K562 (cell line): ENCODE measurements around the gene CDKN2AIP. TPM values are rescaled to one million over a fixed set of nuclear protein-coding genes. Genes with fewer than 3 reads are reported as not detected.

Experiments used
- ATAC-seq: fragments of 200-7000 bp; cut with Tn5 transposase; 3 replicates; pipeline ENCODE4 v1.9.1; 2020; ENCODE audit warnings: moderate library complexity
- BruUV-seq: library from RNA; stranded (reverse); fragments of 400-500 nt; replicated peaks from 2 replicates; lab custom pipeline; 2021; lab: Mats Ljungman, UMichigan
- CTCF ChIA-PET: fragments of 300-600 bp; formaldehyde crosslinking; extraction: SDS; loops from one replicate; lab custom pipeline; 2021; ENCODE audit warnings: low intra/inter-chr PET ratio; lab: Yijun Ruan, JAX
- POLR2A ChIA-PET: fragments of 300-600, 350-650 bp; sonication (Branson Sonifier 250); formaldehyde crosslinking; extraction: SDS; loops from one replicate; lab custom pipeline; 2021; ENCODE audit warnings: antibody characterized with exemption, inconsistent platforms; lab: Yijun Ruan, JAX
- DNase-seq, 4 experiments: peaks; one replicate each; pipeline versions ENCODE4 v3.0.0 to v3.0.0-alpha.2; 2011 to 2018; ENCODE audit warnings: low spot score in 3 of 4, mixed read lengths in 3 of 4; ENCODE audit errors: extremely low read depth in 1 of 4
- FAIRE-seq: peaks from 2 replicates; lab custom pipeline; 2011; peaks lifted over from hg19 to GRCh38; lab: Jason Lieb, UNC
- H2AFZ ChIP-seq: 2 replicates; pipeline ENCODE4 v1.6.0; 2011; ENCODE audit warnings: low read depth, low read length, control low read depth, inconsistent platforms
- H3K27ac ChIP-seq: fragments of 200-600 bp; 3 replicates; pipeline ENCODE4 v1.8.0; 2011; ENCODE audit warnings: low read depth, mild to moderate bottlenecking, control low read depth, inconsistent platforms, low read length, moderate library complexity, mixed read lengths; ENCODE audit errors: extremely low read depth
- H3K27me3 ChIP-seq, 2 experiments: fragments of 300-600 bp in 1 of 2; 2 replicates in 1 of 2; 3 replicates in 1 of 2; pipeline versions ENCODE4 v1.6.0 to v1.8.0; 2011; ENCODE audit warnings: inconsistent platforms in 2 of 2, low read length in 2 of 2, mild to moderate bottlenecking in 1 of 2, mixed read lengths in 1 of 2, moderate library complexity in 1 of 2; ENCODE audit not compliant: control insufficient read depth in 2 of 2, insufficient read depth in 2 of 2
- H3K36me3 ChIP-seq: fragments of 300-600 bp; 3 replicates; pipeline ENCODE4 v1.8.0; 2011; ENCODE audit warnings: mild to moderate bottlenecking, low read length, inconsistent platforms; ENCODE audit not compliant: control insufficient read depth, insufficient read depth
- H3K4me1 ChIP-seq, 2 experiments: fragments of 200-600 bp in 1 of 2; replicated peaks in 1 of 2; 2 replicates in 1 of 2; 3 replicates in 1 of 2; pipeline versions ENCODE4 v1.5.1 to v1.8.0; 2011; ENCODE audit warnings: inconsistent platforms in 2 of 2, low read length in 2 of 2, mild to moderate bottlenecking in 1 of 2, mixed read lengths in 1 of 2, moderate library complexity in 1 of 2; ENCODE audit not compliant: control insufficient read depth in 2 of 2, insufficient read depth in 2 of 2
- H3K4me2 ChIP-seq: 2 replicates; pipeline ENCODE4 v1.6.1; 2011; ENCODE audit warnings: low read length, control low read depth, inconsistent platforms, mixed read lengths; ENCODE audit not compliant: insufficient read depth
- H3K4me3 ChIP-seq: fragments of 200-600 bp; sonication (generic), shearing (Covaris generic); 2 replicates; pipeline ENCODE4 v1.5.1; 2016; ENCODE audit warnings: control low read depth, inconsistent platforms
- H3K79me2 ChIP-seq: fragments of 200-600 bp; 3 replicates; pipeline ENCODE4 v1.8.0; 2011; ENCODE audit warnings: low read length, inconsistent platforms; ENCODE audit not compliant: control insufficient read depth, insufficient read depth
- H3K9ac ChIP-seq, 2 experiments: 2 replicates each; pipeline versions ENCODE4 v1.6.0 to v1.6.1; 2011; ENCODE audit warnings: low read depth in 2 of 2, low read length in 2 of 2, control low read depth in 1 of 2, inconsistent platforms in 1 of 2, mild to moderate bottlenecking in 1 of 2, mixed read lengths in 1 of 2; ENCODE audit not compliant: insufficient read depth in 1 of 2
- H3K9me1 ChIP-seq: one replicate; pipeline ENCODE4 v1.6.0; 2011; ENCODE audit warnings: inconsistent platforms, mild to moderate bottlenecking, low read length, moderate library complexity; ENCODE audit not compliant: control insufficient read depth, insufficient read depth
- H3K9me3 ChIP-seq: replicated peaks from 2 replicates; pipeline ENCODE4 v1.5.1; 2011; ENCODE audit warnings: low read depth, low read length, inconsistent platforms; ENCODE audit not compliant: control insufficient read depth, insufficient read depth
- H4K20me1 ChIP-seq: replicated peaks from 2 replicates; pipeline ENCODE4 v1.6.1; 2011; ENCODE audit warnings: low read length, inconsistent platforms, mixed read lengths; ENCODE audit not compliant: control insufficient read depth, insufficient read depth
- CGGBP1 ChIP-seq: fragments of 250-450 bp; sonication (Bioruptor Pico); IDR thresholded peaks from 2 replicates; pipeline ENCODE4 v1.9.0; 2021; ENCODE audit warnings: mild to moderate bottlenecking
- CREB5 ChIP-seq: fragments of 250-450 bp; sonication (Bioruptor Pico); IDR thresholded peaks from 2 replicates; pipeline ENCODE4 v1.5.0; 2020; ENCODE audit warnings: mild to moderate bottlenecking
- GTF3C2 ChIP-seq: IDR thresholded peaks from 3 replicates; pipeline ENCODE4 v1.6.1; 2011; ENCODE audit warnings: borderline replicate concordance, mild to moderate bottlenecking, moderate library complexity; ENCODE audit not compliant: insufficient read length; ENCODE audit errors: extremely low read depth
- TBP ChIP-seq: optimal IDR thresholded peaks from 2 replicates; pipeline ENCODE3; 2011; ENCODE audit warnings: low read depth, low read length, improper control_type of control experiment
- ZNF318 ChIP-seq, 2 experiments: fragments of 450-650 bp; IDR thresholded peaks; 2 replicates each; pipeline ENCODE4 v1.6.1; 2016; ENCODE audit warnings: mild to moderate bottlenecking in 2 of 2, borderline replicate concordance in 1 of 2, low read depth in 1 of 2, moderate library complexity in 1 of 2
- WGBS: fragments of 100-300 bp; shearing (Covaris generic); methylation state at CpG from one replicate; pipeline ENCODE4 v1.1.6; 2016; ENCODE audit warnings: low coverage, mixed read lengths; ENCODE audit not compliant: insufficient coverage; ENCODE audit errors: missing lambda C conversion rate; 5-methylcytosine and 5-hydroxymethylcytosine counted together
- in situ Hi-C: fragments of 300-500 bp; cut with MboI; formaldehyde crosslinking; loops from 4 replicates; pipeline ENCODE4 v1.15.0; 2018; ENCODE audit warnings: inconsistent platforms, mixed read lengths
- intact Hi-C: fragments of 100-400 bp; cut with micrococcal nuclease; formaldehyde crosslinking; loops from 2 replicates; pipeline ENCODE4 v1.14.2; 2022
- polyA plus RNA-seq, 8 experiments: library from polyadenylated mRNA; depleted of rRNA in 4 of 8; stranded (reverse) in 5 of 8; unstranded in 3 of 8; fragments of >200 nt; fragmentation: Nextera tagmentation in 2 of 8; fragmentation: Illumina TruSeq in 1 of 8; extraction: Ambion mirVana in 2 of 8; extraction: Trizol in 1 of 8; gene quantifications; 2 replicates each; pipeline versions ENCODE4 v1.2.1 to v1.2.3, GENCODE V29; 2011 to 2014; ENCODE audit warnings: inconsistent platforms in 1 of 8, missing spikeins in 1 of 8
- total RNA-seq, 7 experiments: library from RNA; depleted of rRNA in 6 of 7; stranded (reverse); fragments of >200 nt in 6 of 7; fragmentation: Illumina TruSeq in 2 of 7; extraction: Trizol in 2 of 7; gene quantifications; 2 replicates each; pipeline versions ENCODE4 v1.2.1 to v1.2.3, GENCODE V29; 2011 to 2021; ENCODE audit warnings: low replicate concordance in 1 of 7

The CDKN2AIP gene
- total and polyA plus RNA-seq, 9 of the 15 experiments (the other 6 are each of a cell fraction or from before 2014, with no cell fraction given) = 5.9 to 22.0 (median 19.7) TPM

DNA sequence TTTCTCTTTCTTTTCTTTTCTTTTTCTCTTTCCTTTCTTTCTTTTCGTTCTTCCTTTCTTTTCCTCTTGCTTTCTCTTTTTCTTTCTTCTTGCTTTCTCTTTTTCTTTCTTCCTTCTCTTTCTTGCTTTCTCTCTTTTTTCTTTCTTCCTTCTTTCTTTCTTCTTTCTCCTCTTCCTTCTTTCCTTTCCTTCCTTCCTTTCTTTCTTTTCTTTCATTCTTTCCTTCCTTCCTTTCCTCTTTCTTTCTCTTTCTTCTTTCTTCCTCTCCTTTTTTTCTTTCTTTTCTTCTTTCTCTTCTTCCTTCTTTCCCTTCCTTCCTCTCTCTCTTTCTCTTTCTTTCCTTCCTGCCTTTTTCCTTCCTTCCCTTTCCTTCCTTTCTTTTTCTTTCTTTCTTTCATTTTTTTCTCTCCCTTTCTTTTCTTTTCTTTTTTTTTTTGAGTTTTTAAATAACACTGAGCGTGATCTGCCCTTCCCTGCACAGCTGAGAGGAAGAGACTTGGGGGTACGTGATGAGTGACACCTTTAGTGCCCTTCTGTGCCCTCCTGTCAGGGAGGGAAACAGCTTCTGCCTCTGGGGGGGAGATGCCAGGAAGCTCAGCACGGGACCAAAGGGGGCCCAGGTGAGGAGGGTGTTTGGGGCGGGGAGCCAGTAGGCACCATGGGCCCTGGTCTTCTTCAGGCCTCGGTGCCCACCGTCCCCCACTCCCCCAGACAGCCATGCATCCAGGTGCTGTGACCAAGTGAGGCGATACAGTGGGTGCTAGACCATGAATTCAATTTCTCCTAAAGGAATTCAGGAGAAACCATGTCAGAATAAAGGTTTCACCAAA, 36.6 kb upstream of the CDKN2AIP start:
- ATAC-seq (no peak), DNase-seq (no peak), FAIRE-seq (no peak)
- Histone ChIP-seq H3K36me3 (no peaks in the 10 kb centered on the region), H3K9me3 (no peaks in the 10 kb centered on the region), H2AFZ (peak overlapping the region; percentile 97), H3K4me2 (peak overlapping the region; percentile 76; the same call in 1 of the 2 replicates), H4K20me1 (no peaks in the 10 kb centered on the region), H3K27ac (no peak overlapping the region), H3K9me1 (no peaks in the 10 kb centered on the region), H3K9ac (peak overlapping the region in 1 of 2 experiments; percentile 39; a peak in 2 of 4 replicates), H3K79me2 (no peaks in the 10 kb centered on the region), H3K27me3 (no peaks in the 10 kb centered on the region), H3K4me3 (peak overlapping the region; percentile 38; the same call in 1 of the 2 replicates), H3K4me1 (peaks cover 1 to 7% of the 10 kb centered on the region in 2 experiments; a peak in 4 of 5 replicates)
- intact Hi-C loops (loop anchor here (1.0 to 2.0 kb wide), 4 partner anchors 43 to 469 kb away; no protein-coding TSS in a partner anchor), in situ Hi-C loops (loop anchor here (10.0 kb wide), 2 partner anchors 133 to 333 kb away; no protein-coding TSS in a partner anchor)
- WGBS = 27% methylated on average over 6 of the region's 8 CpGs
- BruUV-seq = no TSS peak
- ChIA-PET CTCF (interaction anchor here (0.7 to 0.9 kb wide), 2 partner anchors 9 to 146 kb away, joined by 4 to 9 read pairs; no protein-coding TSS in a partner anchor), POLR2A (interaction anchor here (0.6 to 1.5 kb wide), 2 partner anchors 9 to 91 kb away, joined by 3 to 4 read pairs; no protein-coding TSS in a partner anchor)
- no peak for TF ChIP-seq CGGBP1 (CRISPR knock-in tag)
- TF ChIP-seq CREB5 (CRISPR knock-in tag) = no peak
- no peak for TF ChIP-seq GTF3C2
- TF ChIP-seq ZNF318 (IDR thresholded peaks at IDR 0.05; ENCODE audit: borderline replicate concordance in 1 of 2, low read depth in 1 of 2) = no peak
- no peak for TF ChIP-seq TBP
